Stomach (tissue), 9 donors: Measurements from ENCODE around the gene SRSF8. TPM values are rescaled to one million over a fixed set of nuclear protein-coding genes. Genes with fewer than 3 reads are reported as not detected.

Experiments used
- DNase-seq, 2 donors: peaks; one replicate each; pipeline versions ENCODE4 v3.0.0 to v3.0.0-alpha.2; 2013 to 2019
- H3K27ac ChIP-seq, 5 donors: fragments of 200-600 bp in 4 of 5; sonication (generic) in 4 of 5; one replicate each; pipeline ENCODE4 v1.5.1; 2013 to 2019; ENCODE audit warnings: mild to moderate bottlenecking in 1 of 5, moderate library complexity in 1 of 5
- H3K27me3 ChIP-seq, 3 donors: fragments of 200-600 bp; sonication (generic); one replicate each; pipeline ENCODE4 v1.5.1; 2017 to 2019; ENCODE audit warnings: mixed run types in 1 of 3
- H3K36me3 ChIP-seq, 4 donors: fragments of 200-600 bp; sonication (generic); 1 replicate in 3 of 4; 2 replicates in 1 of 4; pipeline ENCODE4 v1.5.1; 2016 to 2019
- H3K4me1 ChIP-seq, 4 donors: fragments of 200-600 bp; sonication (generic); one replicate each; pipeline ENCODE4 v1.5.1; 2016 to 2019
- H3K4me3 ChIP-seq, 4 donors: fragments of 200-600 bp; sonication (generic) in 3 of 4; one replicate each; pipeline ENCODE4 v1.5.1; 2016 to 2019; ENCODE audit warnings: mild to moderate bottlenecking in 1 of 4
- H3K9me3 ChIP-seq, 4 donors: fragments of 200-600 bp; sonication (generic); one replicate each; pipeline ENCODE4 v1.5.1; 2016 to 2019
- EP300 ChIP-seq: sonication (generic); formaldehyde crosslinking; IDR thresholded peaks from one replicate; pipeline ENCODE4 v1.6.1; 2017; ENCODE audit warnings: antibody characterized with exemption
- POLR2A ChIP-seq, 4 donors: fragments of 450-650 bp; IDR thresholded peaks; one replicate each; pipeline ENCODE4 v1.6.1; 2016; ENCODE audit warnings: antibody characterized with exemption in 4 of 4, control low read depth in 2 of 4, mild to moderate bottlenecking in 1 of 4, moderate library complexity in 1 of 4
- POLR2AphosphoS5 ChIP-seq, 3 donors: sonication (generic); formaldehyde crosslinking; IDR thresholded peaks; one replicate each; pipeline ENCODE4 v1.6.1; 2016; ENCODE audit warnings: antibody characterized with exemption in 3 of 3
- WGBS, 5 donors: extraction: QIAGEN DNeasy Blood & Tissue Kit in 3 of 5; methylation state at CpG; one replicate each; pipeline versions ENCODE4 v1.1.5 to v1.1.7; 2013 to 2018; 5-methylcytosine and 5-hydroxymethylcytosine counted together
- intact Hi-C: fragments of 100-400 bp; cut with DNase I; formaldehyde crosslinking; loops from one replicate; pipeline ENCODE4 v1.15.1; 2023; ENCODE audit warnings: low total_unique reads
- polyA plus RNA-seq, 3 donors: library from polyadenylated mRNA; stranded (reverse); fragments of 200-250 nt; gene quantifications; one replicate each; pipeline ENCODE4 v1.2.3, GENCODE V29; 2013
- total RNA-seq, 5 donors: library from RNA; depleted of rRNA; stranded (reverse); fragments of >200 nt; gene quantifications; one replicate each; pipeline versions ENCODE4 v1.1.0 to v1.2.3, GENCODE V29; 2014 to 2016
- TF ChIP-seq, protein P1 (sequence below), 7 experiments: fragments of 450-650 bp in 4 of 7; fragments of 200-600 bp in 3 of 7; sonication (generic) in 3 of 7; IDR thresholded peaks; one replicate each; pipeline ENCODE4 v1.5.1; 2016 to 2019; ENCODE audit warnings: antibody characterized with exemption in 7 of 7, control low read depth in 2 of 7, mild to moderate bottlenecking in 1 of 7
- donor health status: healthy with polysubstance abuse.
- donor health status: Bipolar disorder and iron deficiency.
- donor health status: healthy.

Gene SRSF8
- total and polyA plus RNA-seq, 8 donors = 10.7 to 39.6 (median 29.3) TPM

DNA sequence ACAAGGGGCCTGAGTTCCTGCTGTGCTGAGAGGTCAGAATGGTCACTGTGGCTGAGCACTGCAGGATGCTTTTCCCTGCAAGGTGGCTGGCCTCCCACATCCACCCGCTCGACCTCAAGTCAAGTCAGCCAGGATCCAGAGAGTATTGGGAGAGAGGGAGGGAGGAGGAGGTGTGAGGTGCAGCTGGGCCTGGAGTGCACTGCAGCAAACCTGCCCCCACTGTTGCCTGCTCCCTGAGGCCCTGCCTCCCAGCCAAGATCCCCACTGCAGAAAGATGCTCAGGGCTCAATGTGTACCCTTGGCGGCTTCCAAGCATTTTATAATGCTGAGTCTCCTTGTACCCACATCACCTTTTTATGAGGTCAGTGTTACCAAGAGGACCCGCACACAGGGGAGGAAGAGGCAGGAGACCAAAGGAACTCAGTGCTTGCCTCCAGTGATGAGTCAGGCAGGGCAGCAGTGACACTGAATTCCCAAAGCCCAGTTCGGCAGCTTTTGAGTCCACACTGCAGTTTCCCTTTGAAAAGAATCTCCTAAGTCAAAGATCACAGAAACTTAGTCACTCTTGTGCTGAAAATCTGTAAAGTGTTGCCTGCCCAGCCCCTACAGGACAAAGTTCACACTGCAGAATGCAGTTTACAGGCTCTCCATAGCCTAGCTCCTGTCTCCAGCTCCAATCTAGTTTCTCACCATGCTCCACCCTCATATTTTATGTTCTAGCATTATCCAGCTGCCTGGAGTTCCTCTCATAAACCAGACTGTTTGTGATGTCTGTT is 26.0 kb downstream of the SRSF8 start:
- TF ChIP-seq POLR2A (IDR thresholded peaks at IDR 0.05) (no peak), POLR2AphosphoS5 (IDR thresholded peaks at IDR 0.05) (no peak)
- TF ChIP-seq, protein P1, sequence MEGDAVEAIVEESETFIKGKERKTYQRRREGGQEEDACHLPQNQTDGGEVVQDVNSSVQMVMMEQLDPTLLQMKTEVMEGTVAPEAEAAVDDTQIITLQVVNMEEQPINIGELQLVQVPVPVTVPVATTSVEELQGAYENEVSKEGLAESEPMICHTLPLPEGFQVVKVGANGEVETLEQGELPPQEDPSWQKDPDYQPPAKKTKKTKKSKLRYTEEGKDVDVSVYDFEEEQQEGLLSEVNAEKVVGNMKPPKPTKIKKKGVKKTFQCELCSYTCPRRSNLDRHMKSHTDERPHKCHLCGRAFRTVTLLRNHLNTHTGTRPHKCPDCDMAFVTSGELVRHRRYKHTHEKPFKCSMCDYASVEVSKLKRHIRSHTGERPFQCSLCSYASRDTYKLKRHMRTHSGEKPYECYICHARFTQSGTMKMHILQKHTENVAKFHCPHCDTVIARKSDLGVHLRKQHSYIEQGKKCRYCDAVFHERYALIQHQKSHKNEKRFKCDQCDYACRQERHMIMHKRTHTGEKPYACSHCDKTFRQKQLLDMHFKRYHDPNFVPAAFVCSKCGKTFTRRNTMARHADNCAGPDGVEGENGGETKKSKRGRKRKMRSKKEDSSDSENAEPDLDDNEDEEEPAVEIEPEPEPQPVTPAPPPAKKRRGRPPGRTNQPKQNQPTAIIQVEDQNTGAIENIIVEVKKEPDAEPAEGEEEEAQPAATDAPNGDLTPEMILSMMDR (IDR thresholded peaks at IDR 0.05) = peak in 2 of 7 experiments; percentile 36 to 45
- DNase-seq = peak in 1 of 2 donors; percentile 66
- Histone ChIP-seq H3K4me1 (peaks cover 20 to 43% (median 36%) of the 10 kb centered on the region in 4 donors), H3K9me3 (no peaks in the 10 kb centered on the region), H3K4me3 (no peak overlapping the region), H3K27ac (peak overlapping the region in 2 of 5 donors; percentile 15 to 16), H3K36me3 (no peaks in the 10 kb centered on the region), H3K27me3 (no peaks in the 10 kb centered on the region)
- intact Hi-C loops = no loop called here
- 51 to 60% (median 57%) methylated on average over 5 of the region's 5 CpGs for WGBS, 5 donors

DNA sequence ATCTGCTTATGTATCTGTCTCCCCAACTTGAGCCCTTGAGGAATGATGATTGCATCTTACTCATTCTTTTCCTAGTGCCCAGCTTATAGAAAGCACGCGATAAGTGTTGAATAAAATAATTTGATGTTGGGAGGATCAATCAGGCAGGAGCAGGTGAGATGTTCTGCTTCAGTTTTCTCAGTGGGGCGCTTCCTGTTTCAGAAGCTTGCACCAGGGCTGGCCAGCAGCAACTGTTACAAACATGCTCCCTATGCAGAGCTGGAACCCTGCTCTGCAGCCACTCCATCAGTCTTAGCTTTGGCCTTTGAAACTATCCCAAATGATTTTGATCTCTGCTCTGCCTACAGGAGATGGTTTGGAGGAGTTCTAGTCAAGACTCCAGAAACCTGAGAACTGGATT is 26.8 kb downstream of the SRSF8 start:
- no peak overlapping the region for H3K27ac ChIP-seq
- no peaks in the 10 kb centered on the region for H3K27me3 ChIP-seq
- H3K4me1 ChIP-seq = peaks cover 19 to 43% (median 34%) of the 10 kb centered on the region in 4 donors
- no peak overlapping the region for H3K4me3 ChIP-seq
- intact Hi-C loops = no loop called here
- no peak for DNase-seq
- TF ChIP-seq, protein P1 (IDR thresholded peaks at IDR 0.05) = no peak
- no peak for TF ChIP-seq EP300
- TF ChIP-seq POLR2AphosphoS5 (IDR thresholded peaks at IDR 0.05) = no peak
- no peak for TF ChIP-seq POLR2A (IDR thresholded peaks at IDR 0.05)
- no peaks in the 10 kb centered on the region for H3K9me3 ChIP-seq
- H3K36me3 ChIP-seq = no peaks in the 10 kb centered on the region
- 81 to 91% (median 90%) methylated on average over 3 of the region's 3 CpGs for WGBS, 5 donors

DNA sequence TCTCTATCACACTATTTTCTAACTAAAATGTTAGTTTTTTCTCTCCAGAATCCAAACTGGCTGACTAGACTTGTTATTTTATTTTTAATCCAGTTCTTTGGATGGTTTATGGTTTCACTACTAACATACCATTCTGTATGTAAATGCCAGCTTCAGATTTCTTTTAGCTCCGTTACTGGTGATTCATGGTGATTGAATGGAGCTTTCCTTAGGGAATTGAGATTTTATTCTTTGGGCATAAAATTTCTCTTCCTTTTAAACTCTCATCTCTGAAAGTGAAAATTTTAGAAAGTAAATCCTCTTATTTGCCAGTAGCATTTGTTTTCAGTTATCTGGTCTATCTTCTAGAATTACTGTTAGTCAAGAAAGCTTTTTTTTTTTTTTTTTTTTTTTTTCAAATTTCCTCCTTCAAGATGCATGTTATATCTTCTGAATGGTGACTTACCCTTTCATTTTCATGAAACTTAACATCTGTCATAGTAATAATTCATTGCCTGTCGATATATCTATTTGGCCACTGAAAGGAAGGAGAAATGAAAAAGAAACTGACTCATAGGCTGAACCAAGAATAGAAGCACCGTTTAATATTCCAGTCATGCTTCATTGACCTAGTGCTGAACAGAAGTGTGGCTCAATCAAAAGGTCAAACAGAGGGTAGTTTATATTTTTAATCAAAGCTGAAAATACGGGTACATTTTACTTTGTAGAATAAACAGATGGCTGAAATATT is 29.3 kb downstream of the SRSF8 start:
- no peak for DNase-seq
- Histone ChIP-seq H3K4me3 (no peak overlapping the region), H3K27ac (no peak overlapping the region), H3K27me3 (no peaks in the 10 kb centered on the region), H3K4me1 (peaks cover 3 to 27% (median 17%) of the 10 kb centered on the region in 4 donors), H3K9me3 (no peaks in the 10 kb centered on the region), H3K36me3 (no peaks in the 10 kb centered on the region)
- intact Hi-C loops = no loop called here
- TF ChIP-seq POLR2A (IDR thresholded peaks at IDR 0.05) = no peak
- no peak for TF ChIP-seq EP300
- no peak for TF ChIP-seq POLR2AphosphoS5 (IDR thresholded peaks at IDR 0.05)
- TF ChIP-seq, protein P1 (IDR thresholded peaks at IDR 0.05) = no peak
- WGBS, 5 donors = 54 to 64% (median 57%) methylated on average over 4 of the region's 4 CpGs

DNA sequence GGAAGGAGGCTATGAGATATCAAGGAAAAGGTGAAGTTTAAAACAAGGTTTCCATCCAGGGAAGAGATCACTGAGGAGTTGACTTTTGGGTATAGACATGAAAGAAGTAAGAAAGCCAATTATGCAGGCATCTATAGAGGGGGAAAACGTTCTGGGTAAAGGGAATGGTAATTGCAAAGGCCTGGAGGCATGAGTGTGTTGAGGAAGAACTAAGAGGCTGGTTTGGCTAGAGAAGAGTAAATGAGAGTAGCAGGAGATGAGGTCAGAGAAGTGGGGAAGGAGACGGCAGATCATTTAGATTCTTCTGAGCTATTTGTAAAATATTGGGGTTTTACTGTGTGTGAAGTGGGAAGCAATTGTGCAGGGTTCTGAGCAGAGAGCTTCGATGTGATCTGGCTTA is 30.5 kb downstream of the SRSF8 start:
- intact Hi-C loops = no loop called here
- WGBS, 5 donors = 71 to 79% (median 77%) methylated on average over 3 of the region's 3 CpGs
- Histone ChIP-seq H3K9me3 (no peaks in the 10 kb centered on the region), H3K27ac (no peak overlapping the region), H3K36me3 (no peaks in the 10 kb centered on the region), H3K27me3 (no peaks in the 10 kb centered on the region), H3K4me3 (no peak overlapping the region), H3K4me1 (peaks cover 0 to 15% (median 9%) of the 10 kb centered on the region in 4 donors)
- no peak for TF ChIP-seq EP300
- no peak for DNase-seq
